ENCODE results near the gene SMYD2.

SMYD2 gene

GRCh38 chr1:214360525-214361164 is 79.7 kb downstream of the SMYD2 start:
- no peak overlapping the region for H3K9ac ChIP-seq
- no peak overlapping the region for H3K4me2 ChIP-seq (ENCODE audit: low read length)
- H3K27ac ChIP-seq, result no peak overlapping the region
- H3K36me3 ChIP-seq (ENCODE audit: control insufficient read depth, insufficient read depth, low read length), result no peaks in the 10 kb centered on the region
- no peaks in the 10 kb centered on the region for H3K4me1 ChIP-seq
- H3K79me2 ChIP-seq, result no peaks in the 10 kb centered on the region
- H2AFZ ChIP-seq, result no peak overlapping the region
- H3K27me3 ChIP-seq (ENCODE audit: control insufficient read depth, insufficient read depth, low read length), result no peaks in the 10 kb centered on the region
- no peak for TF ChIP-seq CTCF (IDR thresholded peaks at IDR 0.05)
- H3K4me3 ChIP-seq (ENCODE audit: low read depth, low read length), result no peak overlapping the region
- no peaks in the 10 kb centered on the region for H3K9me3 ChIP-seq (ENCODE audit: control insufficient read depth, low read length)

GRCh38 chr1:214361636-214362035 is 80.7 kb downstream of the SMYD2 start:
- no peaks in the 10 kb centered on the region for H3K79me2 ChIP-seq
- H3K4me3 ChIP-seq (ENCODE audit: low read depth, low read length), result no peak overlapping the region
- H3K27me3 ChIP-seq (ENCODE audit: control insufficient read depth, insufficient read depth, low read length), result no peaks in the 10 kb centered on the region
- no peak overlapping the region for H3K4me2 ChIP-seq (ENCODE audit: low read length)
- H3K9me3 ChIP-seq (ENCODE audit: control insufficient read depth, low read length), result no peaks in the 10 kb centered on the region
- H3K27ac ChIP-seq, result no peak overlapping the region
- H2AFZ ChIP-seq, result no peak overlapping the region
- H3K9ac ChIP-seq, result no peak overlapping the region
- H3K36me3 ChIP-seq (ENCODE audit: control insufficient read depth, insufficient read depth, low read length), result no peaks in the 10 kb centered on the region
- TF ChIP-seq CTCF (IDR thresholded peaks at IDR 0.05), result no peak
- no peaks in the 10 kb centered on the region for H3K4me1 ChIP-seq

- Histone ChIP-seq H3K9me3 (ENCODE audit: control insufficient read depth, low read length) (no peaks in the 10 kb centered on the region), H3K4me1 (no peaks in the 10 kb centered on the region), H3K27ac (no peak overlapping the region), H3K36me3 (ENCODE audit: control insufficient read depth, insufficient read depth, low read length) (no peaks in the 10 kb centered on the region), H3K9ac (no peak overlapping the region), H3K4me3 (ENCODE audit: low read depth, low read length) (no peak overlapping the region), H2AFZ (no peak overlapping the region), H3K4me2 (ENCODE audit: low read length) (no peak overlapping the region), H3K79me2 (no peaks in the 10 kb centered on the region), H3K27me3 (ENCODE audit: control insufficient read depth, insufficient read depth, low read length) (no peaks in the 10 kb centered on the region)
- no peak for TF ChIP-seq CTCF (IDR thresholded peaks at IDR 0.05)
These were observed 81.4 kb downstream of the SMYD2 start for GRCh38 chr1:214362188-214362882.

GRCh38 chr1:214363386-214363785 is 82.4 kb downstream of the SMYD2 start:
- Histone ChIP-seq H3K9me3 (ENCODE audit: control insufficient read depth, low read length) (no peaks in the 10 kb centered on the region), H3K36me3 (ENCODE audit: control insufficient read depth, insufficient read depth, low read length) (no peaks in the 10 kb centered on the region), H3K79me2 (no peaks in the 10 kb centered on the region), H2AFZ (no peak overlapping the region), H3K9ac (no peak overlapping the region), H3K4me1 (no peaks in the 10 kb centered on the region), H3K4me3 (ENCODE audit: low read depth, low read length) (no peak overlapping the region), H3K27ac (no peak overlapping the region), H3K27me3 (ENCODE audit: control insufficient read depth, insufficient read depth, low read length) (no peaks in the 10 kb centered on the region), H3K4me2 (ENCODE audit: low read length) (no peak overlapping the region)
- no peak for TF ChIP-seq CTCF (IDR thresholded peaks at IDR 0.05)

- Histone ChIP-seq H3K79me2 (no peaks in the 10 kb centered on the region), H3K27ac (no peak overlapping the region), H3K4me2 (ENCODE audit: low read length) (no peak overlapping the region), H3K36me3 (ENCODE audit: control insufficient read depth, insufficient read depth, low read length) (no peaks in the 10 kb centered on the region), H3K4me1 (no peaks in the 10 kb centered on the region), H3K9ac (no peak overlapping the region), H3K4me3 (ENCODE audit: low read depth, low read length) (no peak overlapping the region), H3K27me3 (ENCODE audit: control insufficient read depth, insufficient read depth, low read length) (no peaks in the 10 kb centered on the region), H2AFZ (no peak overlapping the region), H3K9me3 (ENCODE audit: control insufficient read depth, low read length) (no peaks in the 10 kb centered on the region)
- no peak for TF ChIP-seq CTCF (IDR thresholded peaks at IDR 0.05)
These were observed 83.4 kb downstream of the SMYD2 start for GRCh38 chr1:214364386-214364785.
